Memory B cell (primary cell): ENCODE results near the gene XPO6.

Experiments
- ATAC-seq: fragments of 150-1000 bp; cut with Tn5 transposase; 2 replicates; pipeline ENCODE4 v1.10.0; 2021; ENCODE audit warnings: low read depth, mild to moderate bottlenecking, moderate library complexity
- DNase-seq, 2 donors: peaks; one replicate each; pipeline ENCODE4 v3.0.0; 2022; ENCODE audit warnings: low spot score in 2 of 2
- H3K27ac Mint-ChIP-seq: one replicate; pipeline ENCODE4 v1.8.0; 2022; ENCODE audit warnings: mild to moderate bottlenecking, moderate library complexity, mixed read lengths
- H3K27me3 Mint-ChIP-seq: one replicate; pipeline ENCODE4 v1.8.0; 2022; ENCODE audit warnings: mixed read lengths
- H3K36me3 Mint-ChIP-seq: one replicate; pipeline ENCODE4 v1.8.0; 2022; ENCODE audit warnings: mild to moderate bottlenecking, mixed read lengths
- H3K4me1 Mint-ChIP-seq: one replicate; pipeline ENCODE4 v1.8.0; 2022; ENCODE audit warnings: mixed read lengths
- H3K4me3 Mint-ChIP-seq: one replicate; pipeline ENCODE4 v1.8.0; 2022; ENCODE audit warnings: mild to moderate bottlenecking, moderate library complexity, mixed read lengths
- H3K9me3 Mint-ChIP-seq: one replicate; pipeline ENCODE4 v1.8.0; 2022; ENCODE audit warnings: mixed read lengths

The XPO6 gene

GRCh38 chr16:28204204-28204603 is 7.6 kb downstream of the XPO6 start:
- no peak overlapping the region for H3K27ac Mint-ChIP-seq
- H3K27me3 Mint-ChIP-seq: no peaks in the 10 kb centered on the region
- H3K4me3 Mint-ChIP-seq: no peak overlapping the region
- peaks cover 32% of the 10 kb centered on the region for H3K36me3 Mint-ChIP-seq
- H3K4me1 Mint-ChIP-seq: peaks cover 28% of the 10 kb centered on the region
- ATAC-seq: no peak
- no peaks in the 10 kb centered on the region for H3K9me3 Mint-ChIP-seq
- no peak for DNase-seq

- Mint-ChIP-seq H3K4me3 (no peak overlapping the region), H3K36me3 (peaks cover 19% of the 10 kb centered on the region), H3K27me3 (no peaks in the 10 kb centered on the region), H3K9me3 (no peaks in the 10 kb centered on the region), H3K27ac (no peak overlapping the region), H3K4me1 (peaks cover 17% of the 10 kb centered on the region)
- no peak for DNase-seq
- ATAC-seq: peak; percentile 80
Observed at GRCh38 chr16:28202147-28202746, 9.5 kb downstream of the XPO6 start.

- Mint-ChIP-seq H3K27me3 (no peaks in the 10 kb centered on the region), H3K9me3 (no peaks in the 10 kb centered on the region), H3K27ac (no peak overlapping the region), H3K4me3 (no peak overlapping the region), H3K4me1 (peaks cover 25% of the 10 kb centered on the region), H3K36me3 (peaks cover 25% of the 10 kb centered on the region)
- no peak for ATAC-seq
- no peak for DNase-seq
Observed at GRCh38 chr16:28200661-28201060, 11.1 kb downstream of the XPO6 start.

- ATAC-seq: no peak
Observed at GRCh38 chr16:28196387-28196987, 15.3 kb downstream of the XPO6 start.

GRCh38 chr16:28195859-28196258 is 15.9 kb downstream of the XPO6 start:
- Mint-ChIP-seq H3K36me3 (peaks cover 21% of the 10 kb centered on the region), H3K4me3 (no peak overlapping the region), H3K27ac (peak overlapping the region; percentile 96), H3K9me3 (no peaks in the 10 kb centered on the region), H3K4me1 (peaks cover 44% of the 10 kb centered on the region), H3K27me3 (no peaks in the 10 kb centered on the region)
- DNase-seq (no peak), ATAC-seq (no peak)

More at GRCh38 chr16:28196387-28196987, 15.3 kb downstream of the XPO6 start:
- Mint-ChIP-seq H3K4me1 (peaks cover 45% of the 10 kb centered on the region), H3K9me3 (no peaks in the 10 kb centered on the region), H3K36me3 (peaks cover 24% of the 10 kb centered on the region), H3K27me3 (no peaks in the 10 kb centered on the region), H3K27ac (peak overlapping the region; percentile 96), H3K4me3 (no peak overlapping the region)
- no peak for DNase-seq

GRCh38 chr16:28193530-28194423 is 18.0 kb downstream of the XPO6 start:
- DNase-seq: no peak
- peaks cover 21% of the 10 kb centered on the region for H3K36me3 Mint-ChIP-seq
- no peaks in the 10 kb centered on the region for H3K27me3 Mint-ChIP-seq
- no peaks in the 10 kb centered on the region for H3K9me3 Mint-ChIP-seq
- H3K27ac Mint-ChIP-seq: peak overlapping the region; percentile 96
- peaks cover 52% of the 10 kb centered on the region for H3K4me1 Mint-ChIP-seq
- peak overlapping the region; percentile 77 for H3K4me3 Mint-ChIP-seq
- ATAC-seq: peak; percentile 4

GRCh38 chr16:28192806-28193529 is 18.8 kb downstream of the XPO6 start:
- no peaks in the 10 kb centered on the region for H3K9me3 Mint-ChIP-seq
- peak overlapping the region; percentile 77 for H3K4me3 Mint-ChIP-seq
- peak overlapping the region; percentile 96 for H3K27ac Mint-ChIP-seq
- no peaks in the 10 kb centered on the region for H3K27me3 Mint-ChIP-seq
- H3K4me1 Mint-ChIP-seq: peaks cover 60% of the 10 kb centered on the region
- ATAC-seq: peak; percentile 82
- DNase-seq: peak; percentile 61 to 77
- peaks cover 21% of the 10 kb centered on the region for H3K36me3 Mint-ChIP-seq

GRCh38 chr16:28191364-28191960 is 20.3 kb downstream of the XPO6 start:
- H3K27ac Mint-ChIP-seq: peak overlapping the region; percentile 89
- DNase-seq (no peak), ATAC-seq (no peak)
- no peaks in the 10 kb centered on the region for H3K9me3 Mint-ChIP-seq
- no peaks in the 10 kb centered on the region for H3K27me3 Mint-ChIP-seq
- H3K4me3 Mint-ChIP-seq: peak overlapping the region; percentile 47
- peaks cover 68% of the 10 kb centered on the region for H3K4me1 Mint-ChIP-seq
- H3K36me3 Mint-ChIP-seq: peaks cover 18% of the 10 kb centered on the region

GRCh38 chr16:28189245-28189644 is 22.5 kb downstream of the XPO6 start:
- H3K36me3 Mint-ChIP-seq: peaks cover 13% of the 10 kb centered on the region
- DNase-seq (no peak), ATAC-seq (no peak)

GRCh38 chr16:28188085-28188916 is 23.5 kb downstream of the XPO6 start:
- Mint-ChIP-seq H3K4me1 (peaks cover 60% of the 10 kb centered on the region), H3K27ac (peak overlapping the region; percentile 98), H3K27me3 (no peaks in the 10 kb centered on the region), H3K9me3 (peaks cover 3% of the 10 kb centered on the region), H3K4me3 (peak overlapping the region; percentile 71), H3K36me3 (peaks cover 19% of the 10 kb centered on the region)
- peak in 1 of 2 donors; percentile 50 for DNase-seq
- ATAC-seq: peak; percentile 72

More at GRCh38 chr16:28189245-28189644, 22.5 kb downstream of the XPO6 start:
- no peaks in the 10 kb centered on the region for H3K27me3 Mint-ChIP-seq
- H3K9me3 Mint-ChIP-seq: peaks cover 2% of the 10 kb centered on the region
- peak overlapping the region; percentile 71 for H3K4me3 Mint-ChIP-seq
- peaks cover 60% of the 10 kb centered on the region for H3K4me1 Mint-ChIP-seq
- peak overlapping the region; percentile 98 for H3K27ac Mint-ChIP-seq

- H3K27ac Mint-ChIP-seq: peak overlapping the region; percentile 98
- DNase-seq: peak in 1 of 2 donors; percentile 38
- ATAC-seq: peak; percentile 58
- H3K36me3 Mint-ChIP-seq: peaks cover 19% of the 10 kb centered on the region
- H3K27me3 Mint-ChIP-seq: no peaks in the 10 kb centered on the region
- H3K4me3 Mint-ChIP-seq: peak overlapping the region; percentile 57
- H3K4me1 Mint-ChIP-seq: peaks cover 61% of the 10 kb centered on the region
- peaks cover 3% of the 10 kb centered on the region for H3K9me3 Mint-ChIP-seq
Observed at GRCh38 chr16:28187595-28188004, 24.2 kb downstream of the XPO6 start.

GRCh38 chr16:28186752-28187151 is 25.0 kb downstream of the XPO6 start:
- H3K9me3 Mint-ChIP-seq: peaks cover 3% of the 10 kb centered on the region
- peak overlapping the region; percentile 98 for H3K27ac Mint-ChIP-seq
- peaks cover 63% of the 10 kb centered on the region for H3K4me1 Mint-ChIP-seq
- H3K4me3 Mint-ChIP-seq: peak overlapping the region; percentile 57
- H3K36me3 Mint-ChIP-seq: peaks cover 22% of the 10 kb centered on the region
- DNase-seq (no peak), ATAC-seq (no peak)
- H3K27me3 Mint-ChIP-seq: no peaks in the 10 kb centered on the region

- H3K36me3 Mint-ChIP-seq: peaks cover 20% of the 10 kb centered on the region
- no peak for ATAC-seq
Observed at GRCh38 chr16:28185696-28186095, 26.1 kb downstream of the XPO6 start.

More at GRCh38 chr16:28185696-28186095, 26.1 kb downstream of the XPO6 start:
- H3K4me1 Mint-ChIP-seq: peaks cover 67% of the 10 kb centered on the region
- no peak for DNase-seq
- H3K27me3 Mint-ChIP-seq: no peaks in the 10 kb centered on the region
- no peak overlapping the region for H3K4me3 Mint-ChIP-seq
- peak overlapping the region; percentile 98 for H3K27ac Mint-ChIP-seq
- peaks cover 3% of the 10 kb centered on the region for H3K9me3 Mint-ChIP-seq
